Stimulated activated naive CD8-positive, alpha-beta T cell treated with anti-CD3 and anti-CD28 coated beads, Interleukin-15, amount 100 ng/mL, for 72 hours (primary cell): ENCODE results near the gene SSPN.
A peak's percentile ranks its signal among the peaks of the same experiment; 100 is the strongest.

Experiments used
- ATAC-seq: fragments of 150-1000 bp; cut with Tn5 transposase; 2 replicates; pipeline ENCODE4 v1.10.0; 2021; ENCODE audit warnings: mild to moderate bottlenecking, moderate library complexity
- DNase-seq, 2 donors: peaks; one replicate each; pipeline ENCODE4 v3.0.0; 2021 to 2022
- H3K27ac Mint-ChIP-seq, 2 donors: one replicate each; pipeline ENCODE4 v1.8.0; 2022; ENCODE audit warnings: mild to moderate bottlenecking in 2 of 2, mixed read lengths in 2 of 2, moderate library complexity in 2 of 2
- H3K27me3 Mint-ChIP-seq: one replicate; pipeline ENCODE4 v1.8.0; 2022; ENCODE audit warnings: mixed read lengths
- H3K4me1 Mint-ChIP-seq: one replicate; pipeline ENCODE4 v1.8.0; 2022; ENCODE audit warnings: mild to moderate bottlenecking, mixed read lengths
- H3K4me3 Mint-ChIP-seq, 2 donors: one replicate each; pipeline ENCODE4 v1.8.0; 2022; ENCODE audit warnings: mild to moderate bottlenecking in 2 of 2, mixed read lengths in 2 of 2, moderate library complexity in 1 of 2
- H3K9me3 Mint-ChIP-seq, 2 donors: one replicate each; pipeline ENCODE4 v1.8.0; 2022; ENCODE audit warnings: mixed read lengths in 2 of 2

The SSPN gene

GRCh38 chr12:26204612-26205289 lies 9.4 kb downstream of the SSPN start:
- Mint-ChIP-seq H3K4me1 (no peaks in the 10 kb centered on the region), H3K9me3 (no peaks in the 10 kb centered on the region), H3K4me3 (no peak overlapping the region), H3K27ac (no peak overlapping the region), H3K27me3 (peaks cover 28% of the 10 kb centered on the region)
- DNase-seq (no peak), ATAC-seq (no peak)

- no peak for ATAC-seq
- Mint-ChIP-seq H3K27me3 (peaks cover 26% of the 10 kb centered on the region), H3K4me1 (no peaks in the 10 kb centered on the region), H3K9me3 (no peaks in the 10 kb centered on the region), H3K4me3 (no peak overlapping the region), H3K27ac (no peak overlapping the region)
- no peak for DNase-seq
Measured at GRCh38 chr12:26205298-26205697, 9.9 kb downstream of the SSPN start.

- no peak overlapping the region for H3K4me3 Mint-ChIP-seq
- no peak overlapping the region for H3K27ac Mint-ChIP-seq
- H3K4me1 Mint-ChIP-seq = no peaks in the 10 kb centered on the region
- H3K27me3 Mint-ChIP-seq = peaks cover 28% of the 10 kb centered on the region
- DNase-seq = no peak
- ATAC-seq = no peak
- H3K9me3 Mint-ChIP-seq = no peaks in the 10 kb centered on the region
Measured at GRCh38 chr12:26205941-26206340, 10.6 kb downstream of the SSPN start.

- H3K27me3 Mint-ChIP-seq = peaks cover 16% of the 10 kb centered on the region
Measured at GRCh38 chr12:26211331-26211730, 16.0 kb downstream of the SSPN start.

GRCh38 chr12:26212396-26212795 lies 17.0 kb downstream of the SSPN start:
- Mint-ChIP-seq H3K4me3 (no peak overlapping the region), H3K27ac (no peak overlapping the region)
- no peak for ATAC-seq

More at GRCh38 chr12:26211331-26211730, 16.0 kb downstream of the SSPN start:
- Mint-ChIP-seq H3K27ac (no peak overlapping the region), H3K4me1 (no peaks in the 10 kb centered on the region), H3K9me3 (no peaks in the 10 kb centered on the region), H3K4me3 (no peak overlapping the region)
- DNase-seq (no peak), ATAC-seq (no peak)

GRCh38 chr12:26212988-26213387 lies 17.6 kb downstream of the SSPN start:
- Mint-ChIP-seq H3K4me3 (no peak overlapping the region), H3K27ac (no peak overlapping the region), H3K4me1 (no peaks in the 10 kb centered on the region), H3K27me3 (peaks cover 16% of the 10 kb centered on the region), H3K9me3 (no peaks in the 10 kb centered on the region)
- DNase-seq (no peak), ATAC-seq (no peak)

More at GRCh38 chr12:26212396-26212795, 17.0 kb downstream of the SSPN start:
- Mint-ChIP-seq H3K9me3 (no peaks in the 10 kb centered on the region), H3K4me1 (no peaks in the 10 kb centered on the region), H3K27me3 (peaks cover 16% of the 10 kb centered on the region)
- no peak for DNase-seq

- no peak for DNase-seq
- Mint-ChIP-seq H3K4me1 (no peaks in the 10 kb centered on the region), H3K27ac (no peak overlapping the region), H3K27me3 (peaks cover 16% of the 10 kb centered on the region), H3K9me3 (no peaks in the 10 kb centered on the region), H3K4me3 (no peak overlapping the region)
- ATAC-seq = no peak
Measured at GRCh38 chr12:26214121-26214520, 18.7 kb downstream of the SSPN start.

- ATAC-seq = no peak
- H3K27me3 Mint-ChIP-seq = peaks cover 16% of the 10 kb centered on the region
- no peak for DNase-seq
- no peak overlapping the region for H3K27ac Mint-ChIP-seq
- H3K4me3 Mint-ChIP-seq = no peak overlapping the region
- no peaks in the 10 kb centered on the region for H3K4me1 Mint-ChIP-seq
- H3K9me3 Mint-ChIP-seq = no peaks in the 10 kb centered on the region
Measured at GRCh38 chr12:26219736-26220135, 24.4 kb downstream of the SSPN start.

- H3K4me1 Mint-ChIP-seq = no peaks in the 10 kb centered on the region
- H3K4me3 Mint-ChIP-seq = no peak overlapping the region
- ATAC-seq = no peak
- H3K27ac Mint-ChIP-seq = no peak overlapping the region
- no peaks in the 10 kb centered on the region for H3K9me3 Mint-ChIP-seq
- DNase-seq = no peak
- peaks cover 55% of the 10 kb centered on the region for H3K27me3 Mint-ChIP-seq
Measured at GRCh38 chr12:26224657-26225056, 29.3 kb downstream of the SSPN start.

GRCh38 chr12:26226122-26226521 lies 30.7 kb downstream of the SSPN start:
- H3K4me3 Mint-ChIP-seq = no peak overlapping the region
- H3K9me3 Mint-ChIP-seq = no peaks in the 10 kb centered on the region
- ATAC-seq (no peak), DNase-seq (no peak)
- no peaks in the 10 kb centered on the region for H3K4me1 Mint-ChIP-seq
- H3K27me3 Mint-ChIP-seq = peaks cover 50% of the 10 kb centered on the region
- no peak overlapping the region for H3K27ac Mint-ChIP-seq

GRCh38 chr12:26226629-26227360 lies 31.4 kb downstream of the SSPN start:
- Mint-ChIP-seq H3K4me3 (peak overlapping the region in 1 of 2 donors; percentile 55), H3K27ac (no peak overlapping the region), H3K9me3 (no peaks in the 10 kb centered on the region), H3K27me3 (peaks cover 50% of the 10 kb centered on the region), H3K4me1 (no peaks in the 10 kb centered on the region)
- DNase-seq (no peak), ATAC-seq (peak; percentile 37)

GRCh38 chr12:26227361-26227745 lies 32.0 kb downstream of the SSPN start:
- Mint-ChIP-seq H3K4me1 (no peaks in the 10 kb centered on the region), H3K4me3 (no peak overlapping the region), H3K9me3 (no peaks in the 10 kb centered on the region), H3K27ac (no peak overlapping the region), H3K27me3 (peaks cover 50% of the 10 kb centered on the region)
- ATAC-seq (no peak), DNase-seq (no peak)

- Mint-ChIP-seq H3K4me3 (no peak overlapping the region), H3K9me3 (no peaks in the 10 kb centered on the region), H3K4me1 (no peaks in the 10 kb centered on the region), H3K27ac (no peak overlapping the region), H3K27me3 (peaks cover 43% of the 10 kb centered on the region)
- no peak for DNase-seq
- no peak for ATAC-seq
Measured at GRCh38 chr12:26229910-26230309, 34.5 kb downstream of the SSPN start.

- Mint-ChIP-seq H3K9me3 (no peaks in the 10 kb centered on the region), H3K4me1 (no peaks in the 10 kb centered on the region), H3K4me3 (no peak overlapping the region), H3K27me3 (peaks cover 30% of the 10 kb centered on the region), H3K27ac (no peak overlapping the region)
- no peak for DNase-seq
- ATAC-seq = no peak
Measured at GRCh38 chr12:26231470-26231869, 36.1 kb downstream of the SSPN start.

- H3K4me1 Mint-ChIP-seq = no peaks in the 10 kb centered on the region
- H3K4me3 Mint-ChIP-seq = no peak overlapping the region
- H3K27ac Mint-ChIP-seq = no peak overlapping the region
- ATAC-seq = no peak
- no peak for DNase-seq
- H3K9me3 Mint-ChIP-seq = no peaks in the 10 kb centered on the region
- H3K27me3 Mint-ChIP-seq = peaks cover 25% of the 10 kb centered on the region
Measured at GRCh38 chr12:26231921-26232320, 36.5 kb downstream of the SSPN start.

- Mint-ChIP-seq H3K4me1 (no peaks in the 10 kb centered on the region), H3K4me3 (no peak overlapping the region)
- DNase-seq = no peak
Measured at GRCh38 chr12:26233631-26234030, 38.3 kb downstream of the SSPN start.

More at GRCh38 chr12:26233631-26234030, 38.3 kb downstream of the SSPN start:
- ATAC-seq = no peak
- no peaks in the 10 kb centered on the region for H3K9me3 Mint-ChIP-seq
- peaks cover 18% of the 10 kb centered on the region for H3K27me3 Mint-ChIP-seq
- no peak overlapping the region for H3K27ac Mint-ChIP-seq
